NCI-H524 treated with DMSO at 0.1 percent for 48 hours (cell line): ENCODE measurements around the gene FBXO47.
"Not testable (repeated sequence)": the region's sequence is repeated elsewhere in the genome, so short reads cannot be mapped to it uniquely, and the experiment has no call there.

Source experiments
- DNase-seq: peaks from one replicate; lab custom pipeline; 2025; lab: John Stamatoyannopoulos, UW

The FBXO47 gene

DNA sequence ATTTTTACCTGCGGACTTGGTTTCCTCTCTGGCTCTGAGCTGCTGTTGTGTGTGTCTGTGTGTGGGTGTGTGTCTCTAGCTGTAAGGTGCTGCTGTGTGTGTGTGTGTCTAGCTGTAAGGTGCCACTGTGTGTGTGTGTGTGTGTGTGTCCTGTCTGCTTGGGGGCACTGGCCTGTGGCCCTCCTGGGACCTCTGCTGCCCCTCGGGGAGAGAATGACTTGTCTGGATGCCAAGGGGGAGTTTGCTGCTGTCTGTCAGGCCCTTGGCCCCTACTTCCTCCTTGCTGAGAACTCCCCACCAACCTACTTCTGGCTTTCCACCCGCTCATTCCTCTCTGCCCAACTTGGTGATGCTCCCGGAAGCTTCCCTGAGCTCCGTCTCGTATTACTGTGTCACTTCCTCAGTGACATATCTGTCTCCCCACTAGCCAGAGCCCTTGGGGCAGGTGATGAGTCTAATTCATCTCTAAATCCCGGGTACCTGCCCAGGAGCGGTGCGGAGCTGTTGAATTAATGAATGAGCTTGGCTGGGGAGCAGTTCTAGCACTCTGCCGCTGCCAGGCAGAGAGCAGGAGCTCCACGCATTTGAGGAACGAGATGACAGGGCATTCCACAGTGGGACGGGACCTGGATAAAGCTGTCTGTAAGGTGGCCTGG is 45.3 kb downstream of the FBXO47 start:
- no peak for DNase-seq

DNA sequence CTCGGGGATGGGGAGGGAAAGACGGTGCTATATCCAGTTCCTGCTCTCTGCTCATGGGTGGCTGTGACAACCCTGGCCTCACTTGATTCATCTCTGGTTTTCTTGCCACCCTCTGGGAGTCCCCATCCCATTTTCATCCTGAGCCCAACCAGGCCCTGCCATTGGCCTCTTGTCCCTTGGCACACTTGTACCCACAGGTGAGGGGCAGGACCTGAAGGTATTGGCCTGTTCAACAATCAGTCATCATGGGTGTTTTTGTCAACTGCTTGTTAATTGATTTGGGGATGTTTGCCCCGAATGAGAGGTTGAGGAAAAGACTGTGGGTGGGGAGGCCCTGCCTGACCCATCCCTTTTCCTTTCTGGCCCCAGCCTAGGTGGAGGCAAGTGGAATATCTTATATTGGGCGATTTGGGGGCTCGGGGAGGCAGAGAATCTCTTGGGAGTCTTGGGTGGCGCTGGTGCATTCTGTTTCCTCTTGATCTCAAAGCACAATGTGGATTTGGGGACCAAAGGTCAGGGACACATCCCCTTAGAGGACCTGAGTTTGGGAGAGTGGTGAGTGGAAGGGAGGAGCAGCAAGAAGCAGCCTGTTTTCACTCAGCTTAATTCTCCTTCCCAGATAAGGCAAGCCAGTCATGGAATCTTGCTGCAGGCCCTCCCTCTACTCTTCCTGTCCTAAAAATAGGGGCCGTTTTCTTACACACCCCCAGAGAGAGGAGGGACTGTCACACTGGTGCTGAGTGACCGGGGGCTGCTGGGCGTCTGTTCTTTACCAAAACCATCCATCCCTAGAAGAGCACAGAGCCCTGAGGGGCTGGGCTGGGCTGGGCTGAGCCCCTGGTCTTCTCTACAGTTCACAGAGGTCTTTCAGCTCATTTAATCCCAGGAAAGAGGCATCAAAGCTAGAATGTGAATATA is 46.6 kb downstream of the FBXO47 start:
- DNase-seq, result no peak

DNA sequence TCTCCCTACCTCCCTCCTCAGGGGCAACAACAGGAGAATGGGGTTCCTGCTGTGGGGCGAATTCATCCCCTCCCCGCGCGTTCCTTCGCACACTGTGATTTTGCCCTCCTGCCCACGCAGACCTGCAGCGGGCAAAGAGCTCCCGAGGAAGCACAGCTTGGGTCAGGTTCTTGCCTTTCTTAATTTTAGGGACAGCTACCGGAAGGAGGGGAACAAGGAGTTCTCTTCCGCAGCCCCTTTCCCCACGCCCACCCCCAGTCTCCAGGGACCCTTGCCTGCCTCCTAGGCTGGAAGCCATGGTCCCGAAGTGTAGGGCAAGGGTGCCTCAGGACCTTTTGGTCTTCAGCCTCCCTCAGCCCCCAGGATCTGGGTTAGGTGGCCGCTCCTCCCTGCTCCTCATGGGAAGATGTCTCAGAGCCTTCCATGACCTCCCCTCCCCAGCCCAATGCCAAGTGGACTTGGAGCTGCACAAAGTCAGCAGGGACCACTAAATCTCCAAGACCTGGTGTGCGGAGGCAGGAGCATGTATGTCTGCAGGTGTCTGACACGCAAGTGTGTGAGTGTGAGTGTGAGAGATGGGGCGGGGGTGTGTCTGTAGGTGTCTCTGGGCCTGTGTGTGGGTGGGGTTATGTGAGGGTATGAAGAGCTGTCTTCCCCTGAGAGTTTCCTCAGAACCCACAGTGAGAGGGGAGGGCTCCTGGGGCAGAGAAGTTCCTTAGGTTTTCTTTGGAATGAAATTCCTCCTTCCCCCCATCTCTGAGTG is 47.7 kb downstream of the FBXO47 start:
- DNase-seq, result no peak

DNA sequence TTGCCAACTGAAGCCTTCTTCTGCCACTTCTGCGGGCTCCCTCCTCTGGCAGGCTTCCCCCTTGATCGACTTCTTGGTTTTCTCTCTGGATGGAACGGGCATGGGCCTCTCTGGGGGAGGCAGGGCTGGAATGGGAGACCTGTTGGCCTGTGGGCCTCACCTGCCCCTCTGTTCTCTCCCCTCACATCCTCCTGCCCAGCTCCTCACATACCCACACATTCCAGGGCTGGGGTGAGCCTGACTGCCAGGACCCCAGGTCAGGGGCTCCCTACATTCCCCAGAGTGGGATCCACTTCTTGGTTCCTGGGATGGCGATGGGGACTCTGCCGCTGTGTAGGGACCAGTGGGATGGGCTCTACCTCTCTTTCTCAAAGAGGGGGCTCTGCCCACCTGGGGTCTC is 48.3 kb downstream of the FBXO47 start:
- DNase-seq, result no peak

DNA sequence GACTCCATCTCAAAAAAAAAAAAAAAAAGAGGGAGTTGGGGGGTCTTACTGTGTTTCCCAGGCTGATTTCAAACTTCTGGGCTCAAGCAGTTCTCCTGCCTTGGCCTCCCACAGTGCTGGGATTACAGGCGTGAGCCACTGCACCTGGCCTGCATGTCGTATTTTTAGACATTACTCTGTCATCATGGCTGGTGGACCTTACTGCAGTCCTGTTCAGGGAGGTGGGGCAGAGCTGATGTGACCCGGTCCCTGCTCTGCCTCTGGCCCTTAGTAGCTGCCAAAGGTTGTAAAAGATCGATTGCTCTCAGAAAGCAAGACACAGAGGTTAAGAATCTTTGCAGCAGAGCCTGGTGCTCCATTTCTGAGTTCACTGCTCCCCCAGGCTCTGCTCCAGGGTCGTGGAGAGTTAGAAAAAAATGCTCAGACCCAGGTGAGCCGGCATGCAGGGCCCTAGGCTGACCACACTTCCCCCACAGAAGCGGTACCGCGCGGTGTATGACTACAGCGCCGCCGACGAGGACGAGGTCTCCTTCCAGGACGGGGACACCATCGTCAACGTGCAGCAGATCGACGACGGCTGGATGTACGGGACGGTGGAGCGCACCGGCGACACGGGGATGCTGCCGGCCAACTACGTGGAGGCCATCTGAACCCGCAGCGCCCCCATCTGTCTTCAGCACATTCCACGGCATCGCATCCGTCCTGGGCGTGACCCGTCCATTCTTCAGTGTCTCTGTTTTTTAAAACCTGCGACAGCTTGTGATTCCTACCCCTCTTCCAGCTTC is 48.9 kb downstream of the FBXO47 start:
- no peak for DNase-seq

DNA sequence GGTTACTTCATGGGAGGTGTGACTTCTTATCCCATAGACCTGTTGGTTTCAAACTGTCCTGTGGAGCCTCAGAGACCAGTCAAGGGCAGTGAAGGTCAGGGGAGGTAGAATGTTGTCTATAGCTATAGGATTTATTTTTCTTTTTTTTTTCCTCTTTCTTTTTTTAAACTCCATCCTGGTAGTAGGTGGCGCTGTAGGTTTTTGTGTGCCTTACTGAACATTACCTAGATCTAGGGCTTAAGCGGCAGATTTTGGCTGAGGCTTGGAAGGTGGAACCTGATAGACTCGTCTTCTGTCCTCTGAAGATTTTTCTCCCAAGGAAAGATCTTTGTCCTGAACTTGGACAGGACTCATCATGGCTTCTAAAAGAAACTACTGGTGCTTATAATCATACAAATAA is 49.9 kb downstream of the FBXO47 start:
- no peak for DNase-seq

DNA sequence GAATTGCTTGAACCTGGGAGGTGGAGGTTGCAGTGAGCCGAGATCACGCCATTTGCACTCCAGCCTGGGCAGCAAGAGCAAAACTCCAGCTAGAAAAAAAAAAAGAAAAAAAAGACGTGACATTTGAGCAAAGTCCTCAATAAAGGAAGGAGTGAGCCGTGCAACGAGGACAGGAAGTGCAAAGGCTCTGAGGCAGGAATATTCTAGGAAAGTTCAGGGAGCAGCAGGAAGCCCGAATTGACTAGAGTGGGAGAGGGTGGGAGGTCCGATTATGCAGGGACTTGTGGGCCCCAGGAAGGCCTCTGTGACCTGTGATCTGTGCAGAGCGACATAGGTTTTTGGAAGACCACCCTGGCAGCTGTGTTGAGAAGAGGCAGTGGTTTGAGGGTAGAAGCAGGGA is 50.4 kb downstream of the FBXO47 start:
- no peak for DNase-seq

DNA sequence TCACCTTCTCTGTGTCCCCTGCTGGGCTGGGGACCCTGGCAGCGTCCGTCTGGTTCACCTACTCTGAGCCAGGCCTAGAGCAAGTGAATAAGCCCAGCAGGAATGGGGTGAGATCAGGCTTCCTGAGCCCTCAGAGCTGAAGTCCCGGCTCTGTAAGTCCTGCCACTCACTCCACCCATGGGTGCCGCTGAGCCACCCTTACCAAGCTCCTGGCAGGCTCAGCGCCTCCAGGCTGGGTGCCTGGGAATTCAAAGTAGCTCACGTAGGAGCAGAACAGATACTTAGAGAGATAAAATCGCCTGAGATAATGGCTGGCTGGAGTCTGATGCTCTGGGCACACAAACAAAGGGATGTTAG is 51.6 kb downstream of the FBXO47 start:
- no peak for DNase-seq

DNA sequence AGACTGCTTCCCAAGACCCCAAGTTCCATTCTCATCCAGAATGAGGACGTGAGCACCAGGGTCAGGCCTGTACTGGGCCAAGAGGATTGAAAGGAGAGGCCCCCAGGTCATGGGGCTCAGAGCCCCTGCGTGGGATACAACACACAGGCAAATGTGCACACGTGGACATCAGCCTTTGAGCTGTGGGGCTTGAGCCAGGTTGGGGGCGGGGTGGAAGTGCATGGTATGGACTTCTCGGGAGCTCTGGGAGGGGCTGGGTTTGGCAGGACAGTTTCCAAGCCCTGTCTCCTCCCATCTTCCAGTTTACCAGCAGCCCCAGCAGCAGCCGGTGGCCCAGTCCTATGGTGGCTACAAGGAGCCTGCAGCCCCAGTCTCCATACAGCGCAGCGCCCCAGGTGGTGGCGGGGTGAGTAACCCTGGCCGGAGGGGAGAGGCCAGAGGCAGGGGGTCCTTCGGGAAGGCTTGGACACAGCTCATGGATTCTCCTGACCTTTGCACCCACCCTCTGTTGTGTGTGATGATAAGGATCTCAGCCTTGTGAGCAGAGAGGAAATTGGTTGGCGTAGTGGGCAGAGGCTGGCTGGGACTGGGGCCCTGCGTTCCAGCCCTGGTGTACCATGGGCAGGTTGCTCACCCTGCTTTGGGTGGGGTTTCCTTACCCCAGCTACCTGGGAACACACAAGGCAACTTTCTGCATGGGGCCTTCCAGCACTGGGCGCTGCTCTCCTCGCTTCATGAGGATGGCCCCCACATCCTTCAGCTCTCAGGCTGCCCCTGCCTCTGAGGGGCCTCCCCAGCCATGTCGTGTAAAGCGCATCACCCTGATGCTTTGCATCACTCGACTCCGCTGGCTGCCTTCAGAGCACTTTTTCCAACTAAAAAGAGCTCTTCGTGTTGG is 52.2 kb downstream of the FBXO47 start:
- no peak for DNase-seq

DNA sequence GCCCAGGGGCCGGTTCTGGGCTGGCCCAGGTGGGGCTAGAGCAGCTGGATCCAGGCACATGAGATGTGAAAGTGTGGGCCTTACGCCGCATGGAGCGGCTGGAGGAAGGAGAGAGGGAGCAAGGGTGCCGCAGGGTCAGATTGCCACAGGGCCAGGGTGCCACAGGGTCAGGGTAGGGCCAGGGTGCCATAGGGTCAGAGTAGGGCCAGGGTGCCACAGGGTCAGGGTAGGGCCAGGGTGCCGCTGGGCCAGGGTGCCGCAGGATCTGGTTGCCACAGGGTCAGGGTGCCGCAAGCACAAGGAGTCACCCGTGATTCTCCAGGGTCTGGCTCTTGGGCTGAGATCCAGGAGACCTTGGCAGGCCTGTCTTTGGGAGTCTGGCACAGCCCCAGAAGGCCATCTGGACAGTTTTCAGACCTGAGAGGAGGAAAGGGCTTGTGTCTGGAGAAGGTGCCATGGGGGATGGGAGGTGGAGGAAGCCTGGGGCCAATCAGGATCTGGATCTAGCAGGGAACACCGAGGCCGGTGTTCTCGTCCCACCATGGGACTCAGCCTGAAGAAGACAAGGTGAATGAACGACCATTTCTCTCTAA is 54.9 kb downstream of the FBXO47 start:
- DNase-seq, result peak; percentile 21

DNA sequence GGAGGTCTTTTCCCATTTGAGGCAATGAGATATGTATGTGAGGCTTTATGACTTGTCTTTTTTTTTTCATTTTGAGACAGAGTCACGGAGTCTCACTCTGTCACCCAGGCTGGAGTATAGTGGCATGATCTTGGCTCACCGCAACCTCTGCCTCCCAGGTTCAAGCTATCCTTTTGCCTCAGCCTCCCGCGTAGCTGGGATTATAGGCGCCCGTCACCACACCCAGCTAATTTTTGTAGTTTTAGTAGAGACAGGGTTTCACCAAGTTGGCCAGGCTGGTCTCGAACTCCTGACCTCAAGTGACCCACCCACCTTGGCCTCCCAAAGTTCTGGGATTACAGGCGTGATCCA is 55.5 kb downstream of the FBXO47 start:
- DNase-seq, result not testable (repeated sequence)

DNA sequence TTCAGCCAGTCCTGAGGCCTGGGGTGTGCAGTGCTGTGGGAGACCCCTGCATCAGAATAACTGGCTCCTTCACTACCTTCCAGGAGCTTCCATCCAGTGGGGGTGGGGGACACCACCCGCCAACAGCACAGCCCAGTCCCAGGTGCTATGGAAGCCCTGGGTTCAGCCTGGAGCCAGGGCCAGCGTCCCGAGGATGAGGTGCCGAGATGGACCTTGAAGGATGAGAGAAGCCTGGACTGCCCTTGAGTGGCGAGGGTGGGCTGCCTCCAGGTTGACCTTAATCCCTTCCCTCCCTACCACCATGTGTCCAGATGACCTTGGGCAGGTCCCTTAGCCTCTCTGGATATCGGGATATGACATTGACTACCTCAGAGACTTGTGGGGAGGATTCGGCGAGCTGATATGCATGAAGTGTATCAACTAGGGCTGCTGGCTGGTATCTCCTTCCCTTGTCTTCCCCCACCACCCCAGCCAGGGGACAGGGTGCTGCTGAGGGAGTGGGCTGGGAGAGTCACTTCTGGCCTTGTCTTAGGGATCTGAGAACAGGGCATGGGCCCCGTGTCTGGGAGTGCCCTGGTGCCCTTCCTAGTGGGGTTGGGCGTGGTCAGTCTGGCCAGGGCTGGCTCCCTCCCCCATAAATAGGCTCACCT is 56.0 kb downstream of the FBXO47 start:
- DNase-seq, result no peak

DNA sequence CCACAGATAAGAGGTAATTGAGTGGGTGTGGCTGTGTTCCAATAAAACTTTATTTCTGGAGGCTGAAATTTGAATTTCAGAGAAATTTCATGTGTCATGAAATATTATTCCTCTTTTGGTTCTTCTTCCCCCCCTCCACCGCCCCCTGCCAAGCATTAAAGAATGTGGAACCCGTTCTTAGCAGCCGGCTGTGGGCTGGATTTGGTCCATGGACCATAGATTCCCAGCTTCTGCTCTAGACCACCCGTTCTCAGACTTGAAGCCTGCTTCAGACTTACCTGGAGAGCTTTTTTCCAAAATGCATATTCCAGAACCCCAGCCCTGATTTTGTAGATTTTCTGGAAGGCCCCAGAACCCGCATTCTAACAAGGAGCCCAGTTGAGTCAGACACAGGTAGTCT is 56.9 kb downstream of the FBXO47 start:
- DNase-seq, result no peak

DNA sequence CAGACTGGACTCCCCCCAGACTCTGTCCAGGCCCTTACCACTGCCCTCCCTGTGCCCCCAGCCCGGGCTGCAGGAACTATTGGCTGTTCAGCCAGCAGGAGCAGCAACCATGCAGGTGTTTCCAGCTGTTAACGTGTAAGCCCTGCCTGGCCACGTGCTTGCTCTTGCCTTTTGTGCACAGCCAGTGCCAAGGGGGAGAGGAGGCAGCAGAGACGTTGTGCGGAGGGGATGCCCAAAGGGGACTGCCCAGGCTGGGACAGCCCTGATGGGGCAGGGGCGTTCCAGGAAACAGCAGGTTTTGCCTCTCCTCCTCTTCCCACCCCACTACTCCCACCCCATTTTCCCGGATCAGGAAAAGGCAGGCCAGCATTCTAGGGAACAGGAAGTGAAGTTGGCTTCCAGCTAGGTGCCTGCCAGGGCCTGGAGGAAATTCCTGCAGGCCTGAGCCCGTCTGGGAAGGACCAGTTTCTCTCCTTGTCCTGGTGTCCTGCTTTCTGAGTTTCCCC is 58.5 kb downstream of the FBXO47 start:
- DNase-seq, result no peak

DNA sequence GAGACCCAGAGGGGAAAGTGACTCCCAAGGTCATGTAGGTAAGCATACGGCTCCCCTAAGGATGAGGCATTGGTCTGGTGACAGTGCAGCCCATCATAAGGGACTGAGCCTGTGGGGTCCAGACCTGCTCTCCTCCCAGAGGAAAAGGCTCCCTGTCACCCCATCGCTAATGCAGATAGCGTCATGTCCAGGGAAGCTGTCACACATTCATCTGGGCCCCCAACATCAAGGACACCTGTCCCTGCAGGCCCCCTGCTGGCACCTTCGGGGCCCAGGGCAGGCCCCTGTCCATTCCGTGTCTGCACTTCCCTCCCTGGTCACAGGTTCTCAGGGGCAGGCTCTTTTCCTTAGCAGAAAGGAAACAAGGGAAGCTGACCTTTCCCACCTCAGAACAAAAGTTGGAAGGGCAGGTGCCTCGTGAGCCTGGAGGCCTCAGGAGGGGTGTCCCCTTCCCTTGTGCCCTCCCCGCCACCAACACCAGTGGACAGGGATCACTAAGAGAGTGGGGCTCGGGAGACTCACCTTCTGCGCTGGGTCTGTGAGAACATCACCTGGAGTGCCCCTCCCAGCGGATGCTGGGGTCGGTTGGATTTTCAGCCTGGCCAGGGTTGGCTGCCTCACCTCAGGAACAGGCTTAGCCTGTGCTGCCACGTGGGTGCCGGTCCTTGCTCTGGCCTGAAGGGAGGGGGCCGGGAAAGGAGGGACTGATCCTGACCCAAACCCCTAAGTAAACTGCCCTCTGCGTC is 59.1 kb downstream of the FBXO47 start:
- no peak for DNase-seq

DNA sequence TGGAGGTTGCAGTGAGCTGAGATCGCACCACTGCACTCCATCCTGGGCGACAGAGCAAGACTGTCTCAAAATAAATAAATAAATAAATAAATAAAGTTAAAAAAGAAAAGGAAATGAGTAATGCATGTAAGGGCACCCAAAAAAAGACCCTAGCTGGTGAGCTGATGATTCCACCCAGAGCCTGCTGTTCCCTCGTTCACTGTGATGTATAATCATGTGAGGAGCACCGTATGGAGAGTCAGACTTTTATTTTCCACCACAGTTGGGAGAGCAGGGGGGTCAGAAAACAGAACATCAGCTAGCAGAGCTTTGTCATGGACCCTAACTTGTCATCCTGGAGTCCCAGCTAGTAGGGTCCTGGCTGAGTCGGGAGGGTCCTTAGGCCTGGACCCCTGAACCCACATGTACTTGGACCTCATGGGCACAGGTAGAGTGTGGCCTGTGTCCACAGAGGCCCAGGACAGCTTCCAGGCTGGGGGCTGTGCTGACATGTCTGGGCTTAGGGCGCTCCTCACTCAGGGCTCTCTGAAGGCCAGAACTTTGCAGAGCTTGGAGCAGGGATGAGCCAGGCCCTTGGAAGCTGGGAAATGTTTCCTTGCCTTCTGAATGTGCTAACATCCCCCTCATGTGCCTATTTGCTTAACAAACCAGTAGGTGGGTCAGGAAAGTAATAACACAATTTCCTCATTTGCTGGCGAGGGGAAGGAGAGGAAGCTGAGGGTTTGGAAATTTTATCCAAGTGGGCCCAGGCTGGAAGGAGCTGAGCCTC is 60.6 kb downstream of the FBXO47 start:
- DNase-seq, result no peak

DNA sequence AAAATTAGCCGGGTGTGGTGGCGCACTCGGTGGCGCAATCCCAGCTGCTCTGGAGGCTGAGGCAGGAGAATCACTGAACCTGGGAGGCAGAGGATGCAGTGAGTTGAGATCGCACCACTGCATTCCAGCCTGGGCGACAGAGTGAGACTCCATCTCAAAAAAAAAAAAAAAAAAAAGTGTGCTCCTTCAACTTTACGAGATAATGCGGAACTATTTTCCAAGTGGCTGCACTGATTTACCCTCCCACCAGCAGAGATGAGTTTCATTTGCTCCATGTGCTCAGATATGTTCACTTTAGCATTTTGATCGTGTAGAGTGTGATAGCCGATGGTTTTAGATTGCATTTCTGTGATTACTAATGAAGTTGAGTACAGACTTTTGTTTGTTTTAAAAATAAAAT is 61.8 kb downstream of the FBXO47 start:
- no peak for DNase-seq

DNA sequence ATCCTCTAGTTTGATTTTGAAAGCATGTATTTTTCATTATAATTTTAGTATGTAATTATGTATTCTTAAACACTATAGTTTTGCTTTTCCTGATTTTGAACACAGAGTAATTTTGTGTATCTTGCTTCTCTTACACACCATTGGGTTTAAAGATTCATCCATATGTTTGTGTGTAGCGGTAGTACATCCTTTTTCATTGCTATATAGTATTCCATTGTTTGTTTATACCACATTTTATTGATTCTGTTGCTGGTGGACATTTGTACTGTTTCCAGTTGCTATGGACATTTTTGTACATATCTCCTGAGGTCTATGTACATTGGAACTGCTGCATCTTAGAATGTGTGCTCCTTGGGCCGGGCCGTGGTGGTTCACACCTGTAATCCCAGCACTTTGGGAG is 62.3 kb downstream of the FBXO47 start:
- DNase-seq, result no peak

DNA sequence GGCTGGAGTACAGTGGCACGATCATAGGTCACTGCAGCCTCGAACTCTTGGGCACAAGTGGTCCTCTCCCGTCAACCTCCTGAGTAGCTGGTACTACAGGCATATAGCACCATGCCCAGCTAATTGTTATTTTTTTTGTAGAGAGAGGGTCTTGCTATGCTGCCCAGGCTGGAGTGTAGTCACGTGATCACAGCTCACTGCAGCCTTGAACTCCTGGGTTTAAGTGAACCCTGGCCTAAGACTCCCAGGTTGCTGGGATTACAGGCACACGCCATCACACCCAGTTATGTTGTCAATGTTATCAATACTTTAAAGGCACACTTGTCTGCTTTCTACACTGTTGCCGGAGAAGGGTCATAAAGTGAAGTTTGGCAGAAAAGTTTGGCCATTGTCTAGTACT is 63.8 kb downstream of the FBXO47 start:
- DNase-seq, result no peak
